Stimulated activated CD8-positive, alpha-beta memory T cell treated with anti-CD3 and anti-CD28 coated beads, Interleukin-12 subunit alpha, Interleukin-12 subunit beta, amount 100 ng/mL, for 4 hours (primary cell): ENCODE data around the gene TRMT11.
"Not testable (repeated sequence)": the region's sequence is repeated elsewhere in the genome, so short reads cannot be mapped to it uniquely, and the experiment has no call there.

ENCODE experiments used
- DNase-seq: peaks from one replicate; pipeline ENCODE4 v3.0.0-alpha.2; 2020; ENCODE audit warnings: low read depth

The TRMT11 gene

DNA sequence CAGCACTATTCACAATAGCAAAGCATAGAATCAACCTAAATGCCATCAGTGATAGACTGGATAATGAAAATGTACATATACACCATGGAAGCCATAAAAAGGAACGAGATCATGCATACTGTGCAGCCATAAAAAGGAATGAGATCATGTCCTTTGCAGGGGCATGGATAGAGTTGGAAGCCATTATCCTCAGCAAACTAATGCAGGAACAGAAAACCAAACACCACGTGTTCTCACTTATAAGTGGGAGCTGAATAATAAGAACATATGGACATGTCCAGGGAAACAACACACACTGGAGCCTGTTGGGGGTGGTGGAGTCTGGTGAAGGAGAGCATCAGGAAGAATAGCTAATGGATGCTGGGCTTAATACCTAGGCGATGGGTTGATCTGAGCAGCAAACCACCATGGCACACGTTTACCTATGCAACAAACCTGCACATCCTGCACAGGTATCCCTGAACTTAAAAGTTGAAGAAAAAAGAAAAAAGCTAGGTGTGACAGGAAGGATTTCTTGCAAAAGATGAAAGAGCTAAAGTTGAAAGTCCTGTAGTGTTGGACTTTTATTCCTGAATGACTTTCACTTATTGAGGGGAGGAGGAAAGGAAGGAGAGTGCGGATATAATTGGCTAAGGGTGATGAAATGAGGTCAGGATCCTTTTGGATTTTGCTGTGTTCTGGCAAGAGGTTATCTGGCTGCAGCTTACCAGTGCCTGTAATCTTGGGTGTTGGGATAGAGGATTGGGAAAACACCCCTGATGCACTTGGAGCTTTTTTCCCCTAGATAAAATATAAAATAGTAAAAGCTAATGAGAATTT is 8.5 kb downstream of the TRMT11 start:
- DNase-seq, result no peak

- peak; percentile 31 for DNase-seq
Measured at GRCh38 chr6:125995972-125996580, 9.7 kb downstream of the TRMT11 start.

- no peak for DNase-seq
Measured at GRCh38 chr6:126002755-126003679, 16.7 kb downstream of the TRMT11 start.

DNA sequence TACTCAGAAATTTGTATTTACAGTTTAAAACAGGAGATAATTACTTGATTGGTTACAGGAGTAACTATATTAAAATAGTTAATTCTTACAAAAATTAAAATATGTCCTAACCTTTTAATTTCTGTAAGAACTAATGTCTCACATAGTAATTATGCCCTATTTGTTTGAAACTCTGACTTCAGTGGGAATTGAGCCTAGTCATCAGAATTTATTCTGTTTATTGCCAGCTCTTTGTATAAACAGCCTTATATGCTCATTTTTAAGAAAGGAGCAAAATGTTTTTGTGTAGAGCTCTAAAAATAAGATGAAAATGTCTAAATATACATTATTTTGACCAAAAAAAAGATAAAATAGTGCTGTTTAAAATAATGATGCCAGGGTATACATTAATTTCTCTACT is 21.5 kb downstream of the TRMT11 start:
- no peak for DNase-seq

DNA sequence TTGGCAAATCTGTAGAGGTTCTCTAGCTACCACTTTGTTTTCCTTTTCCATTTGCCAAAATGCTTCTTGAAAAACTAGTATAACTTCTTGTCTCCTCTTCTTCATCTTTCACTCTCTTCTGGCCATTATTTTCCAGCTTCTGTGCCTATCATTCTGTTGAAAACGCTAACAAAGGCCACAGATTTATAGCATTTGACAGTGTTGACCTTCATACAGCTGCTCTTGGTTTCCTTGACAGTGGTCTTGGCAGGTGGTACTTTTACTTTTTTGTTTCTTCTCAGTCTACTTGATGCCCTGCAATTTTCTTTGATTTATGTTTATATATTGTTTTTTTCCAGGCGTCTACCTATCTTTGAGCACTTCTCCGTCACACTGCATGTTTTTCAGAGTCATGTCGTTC is 23.7 kb downstream of the TRMT11 start:
- no peak for DNase-seq

- no peak for DNase-seq
Measured at GRCh38 chr6:126015863-126016262, 29.5 kb downstream of the TRMT11 start.

DNA sequence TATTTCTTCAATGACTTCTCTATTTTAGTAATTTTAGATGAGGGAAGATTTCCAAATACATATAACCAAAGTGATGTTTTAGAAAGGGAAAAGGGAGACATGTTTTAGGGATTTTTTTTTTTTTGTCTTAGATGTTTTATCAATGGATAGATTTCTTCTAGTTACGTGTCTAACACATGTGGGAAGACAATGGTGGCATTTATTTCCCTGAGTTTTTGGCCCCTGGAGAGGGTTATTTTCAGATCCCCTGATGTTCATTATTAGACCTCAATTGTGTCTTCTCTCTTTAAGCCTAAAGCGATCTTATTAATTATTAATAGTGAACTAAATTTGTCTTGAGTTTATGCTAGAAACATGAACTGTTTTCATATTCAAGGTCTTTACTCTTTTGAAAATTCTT is 30.3 kb downstream of the TRMT11 start:
- DNase-seq, result no peak

- DNase-seq, result no peak
Measured at GRCh38 chr6:126017668-126018067, 31.3 kb downstream of the TRMT11 start.

- no peak for DNase-seq
Measured at GRCh38 chr6:126020305-126021050, 34.1 kb downstream of the TRMT11 start.

DNA sequence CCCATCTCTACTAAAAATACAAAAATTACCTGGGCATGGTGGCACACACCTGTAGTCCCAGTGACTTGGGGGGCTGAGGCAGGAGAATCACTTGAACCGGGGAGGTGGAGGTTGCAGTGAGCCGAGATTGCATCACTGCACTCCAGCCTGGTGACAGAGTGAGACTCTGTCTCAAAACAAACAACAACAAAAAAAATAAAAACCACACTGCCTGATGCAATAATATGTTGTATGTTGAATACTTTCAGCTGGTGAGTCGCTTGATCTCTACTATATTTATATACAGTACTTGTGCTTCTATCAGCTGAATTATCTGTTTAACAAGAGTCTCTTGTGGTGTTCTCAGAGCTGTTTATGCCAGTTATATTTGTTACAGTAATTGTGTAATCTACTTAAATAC is 37.1 kb downstream of the TRMT11 start:
- not testable (repeated sequence) for DNase-seq

GRCh38 chr6:126026001-126026400 is 39.7 kb downstream of the TRMT11 start:
- no peak for DNase-seq

DNA sequence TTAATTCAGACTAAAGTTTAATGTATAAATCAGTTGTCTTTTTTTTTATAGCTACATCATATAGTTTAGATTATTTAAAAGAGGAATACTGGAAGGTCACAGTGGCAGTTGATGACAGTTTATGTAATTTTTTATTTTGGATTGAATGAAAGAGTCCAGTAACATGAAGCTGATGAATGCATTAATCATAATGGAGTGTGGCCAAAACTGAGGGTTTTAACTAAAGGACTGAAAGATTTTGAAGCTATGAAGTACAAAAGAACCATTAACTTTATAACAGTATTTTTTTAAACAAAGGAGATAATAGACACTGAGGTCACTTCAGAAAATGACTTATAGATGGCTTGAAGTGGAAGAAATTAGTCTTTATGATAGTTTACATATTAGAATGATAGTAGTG is 41.3 kb downstream of the TRMT11 start:
- no peak for DNase-seq

- no peak for DNase-seq
Measured at GRCh38 chr6:126030045-126030444, 43.7 kb downstream of the TRMT11 start.

GRCh38 chr6:126033696-126034095 is 47.4 kb downstream of the TRMT11 start:
- no peak for DNase-seq

- no peak for DNase-seq
Measured at GRCh38 chr6:126034656-126035055, 48.3 kb downstream of the TRMT11 start.

GRCh38 chr6:126035764-126036163 is 49.4 kb downstream of the TRMT11 start:
- DNase-seq, result no peak

- DNase-seq, result no peak
Measured at GRCh38 chr6:126038234-126038633, 51.9 kb downstream of the TRMT11 start.

DNA sequence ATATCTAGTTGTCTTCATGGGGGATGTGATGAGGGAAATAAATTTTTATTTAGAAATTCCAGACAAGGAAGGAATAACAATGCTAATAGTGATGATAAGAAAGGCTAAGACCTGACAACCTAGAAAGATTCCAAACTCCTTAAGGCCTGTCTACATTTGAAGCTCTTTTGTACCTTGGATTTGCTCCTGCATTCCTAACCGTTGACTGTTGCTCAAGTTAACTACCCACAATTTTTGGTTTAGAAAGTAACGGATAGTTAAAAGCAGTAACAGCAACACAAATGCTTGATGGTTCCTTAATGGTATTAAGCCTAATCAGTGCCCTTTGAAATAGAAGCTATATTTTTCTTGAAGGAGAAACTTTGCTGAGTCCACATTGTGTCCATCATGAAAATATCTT is 52.9 kb downstream of the TRMT11 start:
- no peak for DNase-seq

DNA sequence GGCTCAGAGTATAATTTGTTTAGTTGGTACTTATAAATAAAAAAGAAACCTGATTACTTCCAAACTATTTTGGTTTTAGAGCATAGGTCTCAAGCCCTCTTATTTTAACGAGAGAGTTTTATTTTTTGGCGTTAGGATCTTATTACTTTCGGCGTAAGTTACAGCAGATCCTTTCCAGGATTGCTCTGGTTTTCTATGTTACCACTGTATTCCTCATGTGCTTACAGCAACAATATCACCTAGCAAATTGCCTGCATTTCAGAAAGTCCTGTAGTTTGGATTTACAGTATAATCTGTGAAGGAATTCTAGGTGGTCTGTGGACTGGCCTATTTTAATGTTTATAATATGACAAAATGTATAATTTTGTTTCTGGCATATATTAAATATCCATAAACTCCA is 54.1 kb downstream of the TRMT11 start:
- no peak for DNase-seq

GRCh38 chr6:126040826-126041225 is 54.5 kb downstream of the TRMT11 start:
- no peak for DNase-seq

DNA sequence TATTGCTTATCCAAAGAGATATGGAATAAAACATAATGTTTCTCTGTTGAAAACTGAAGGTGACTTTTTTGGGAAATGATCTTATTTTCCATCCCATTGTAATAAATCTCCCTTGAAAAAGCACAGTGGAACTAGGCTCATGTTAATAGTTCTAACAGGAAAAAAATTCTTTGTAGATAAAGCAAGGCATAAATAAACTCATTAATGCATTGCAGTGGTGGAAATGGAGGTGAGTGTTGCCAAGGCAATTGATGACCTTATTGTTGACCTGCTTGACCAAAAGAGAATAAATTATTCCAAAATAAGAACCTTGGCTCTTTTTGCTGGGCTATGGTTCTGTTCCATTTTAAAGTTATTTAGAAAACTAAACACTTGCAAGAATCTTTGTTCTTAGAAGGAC is 55.2 kb downstream of the TRMT11 start:
- DNase-seq, result no peak

- no peak for DNase-seq
Measured at GRCh38 chr6:126042001-126042419, 55.7 kb downstream of the TRMT11 start.
